Measurements from ENCODE around the gene FXR2.
A peak's percentile ranks its signal among the peaks of the same experiment; 100 is the strongest.

FXR2 gene

GRCh38 chr17:7593296-7593695, 21.4 kb downstream of the FXR2 start:
- Histone ChIP-seq H3K27me3 (no peaks in the 10 kb centered on the region), H3K4me3 (no peak overlapping the region), H3K4me1 (peaks cover 0 to 17% (median 15%) of the 10 kb centered on the region in 4 donors), H3K36me3 (peaks cover 64 to 75% (median 72%) of the 10 kb centered on the region in 3 donors), H3K9me3 (no peaks in the 10 kb centered on the region), H3K27ac (no peak overlapping the region)
- TF ChIP-seq, protein P1, sequence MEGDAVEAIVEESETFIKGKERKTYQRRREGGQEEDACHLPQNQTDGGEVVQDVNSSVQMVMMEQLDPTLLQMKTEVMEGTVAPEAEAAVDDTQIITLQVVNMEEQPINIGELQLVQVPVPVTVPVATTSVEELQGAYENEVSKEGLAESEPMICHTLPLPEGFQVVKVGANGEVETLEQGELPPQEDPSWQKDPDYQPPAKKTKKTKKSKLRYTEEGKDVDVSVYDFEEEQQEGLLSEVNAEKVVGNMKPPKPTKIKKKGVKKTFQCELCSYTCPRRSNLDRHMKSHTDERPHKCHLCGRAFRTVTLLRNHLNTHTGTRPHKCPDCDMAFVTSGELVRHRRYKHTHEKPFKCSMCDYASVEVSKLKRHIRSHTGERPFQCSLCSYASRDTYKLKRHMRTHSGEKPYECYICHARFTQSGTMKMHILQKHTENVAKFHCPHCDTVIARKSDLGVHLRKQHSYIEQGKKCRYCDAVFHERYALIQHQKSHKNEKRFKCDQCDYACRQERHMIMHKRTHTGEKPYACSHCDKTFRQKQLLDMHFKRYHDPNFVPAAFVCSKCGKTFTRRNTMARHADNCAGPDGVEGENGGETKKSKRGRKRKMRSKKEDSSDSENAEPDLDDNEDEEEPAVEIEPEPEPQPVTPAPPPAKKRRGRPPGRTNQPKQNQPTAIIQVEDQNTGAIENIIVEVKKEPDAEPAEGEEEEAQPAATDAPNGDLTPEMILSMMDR (IDR thresholded peaks at IDR 0.05) = no peak
- intact Hi-C loops (cut with DNase I; ENCODE audit: low total_unique reads) = loop anchor here (1.0 kb wide), 1 partner anchor 17 kb away; no protein-coding TSS in a partner anchor
- DNase-seq = no peak

DNA sequence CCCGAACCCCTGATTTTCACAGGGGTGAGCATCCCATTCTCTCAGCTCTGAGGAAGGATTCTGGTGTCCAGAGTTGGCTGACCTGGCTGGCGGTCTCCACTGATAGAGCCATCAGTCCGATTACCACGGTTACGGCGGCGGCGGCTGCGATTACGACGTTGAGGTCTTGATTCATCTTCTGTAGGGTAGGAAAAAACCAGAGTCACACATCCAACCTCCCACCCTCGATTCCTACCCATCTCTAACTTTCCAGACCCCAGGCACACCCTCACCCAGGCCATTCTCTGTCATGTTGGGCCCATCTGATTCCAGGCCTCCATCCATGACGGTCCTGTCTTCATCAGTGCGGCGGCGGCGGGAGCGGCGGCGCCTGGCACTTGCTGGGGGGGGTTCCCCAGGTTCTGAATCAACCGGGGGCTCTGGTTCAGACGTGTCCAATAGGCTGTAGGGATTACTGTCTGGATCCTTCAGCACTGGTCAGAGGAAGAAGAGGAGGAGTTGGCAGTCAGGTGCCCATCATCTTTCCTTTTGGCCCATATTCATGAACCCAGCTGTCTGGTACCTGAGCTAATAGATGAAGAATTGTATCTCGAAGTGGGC, 22.2 kb downstream of the FXR2 start:
- no peak overlapping the region for H3K4me3 ChIP-seq
- intact Hi-C loops (cut with DNase I; ENCODE audit: low total_unique reads) = loop anchor here (1.0 kb wide), 1 partner anchor 18 kb away; no protein-coding TSS in a partner anchor
- peaks cover 60 to 74% (median 67%) of the 10 kb centered on the region in 3 donors for H3K36me3 ChIP-seq

GRCh38 chr17:7591596-7591995, 23.1 kb downstream of the FXR2 start:
- Histone ChIP-seq H3K27ac (no peak overlapping the region), H3K9me3 (no peaks in the 10 kb centered on the region), H3K4me3 (no peak overlapping the region), H3K27me3 (no peaks in the 10 kb centered on the region), H3K4me1 (peaks cover 0 to 22% (median 16%) of the 10 kb centered on the region in 4 donors), H3K36me3 (peaks cover 55 to 74% (median 58%) of the 10 kb centered on the region in 3 donors)
- intact Hi-C loops (cut with DNase I; ENCODE audit: low total_unique reads) = no loop called here
- DNase-seq = no peak
- TF ChIP-seq, protein P1 (IDR thresholded peaks at IDR 0.05) = no peak

More for the DNA sequence above, 22.2 kb downstream of the FXR2 start:
- DNase-seq = no peak
- Histone ChIP-seq H3K4me1 (peaks cover 0 to 22% (median 16%) of the 10 kb centered on the region in 4 donors), H3K27me3 (no peaks in the 10 kb centered on the region), H3K27ac (no peak overlapping the region), H3K9me3 (no peaks in the 10 kb centered on the region)
- TF ChIP-seq, protein P1 (IDR thresholded peaks at IDR 0.05) = no peak

- intact Hi-C loops (cut with DNase I; ENCODE audit: low total_unique reads) = no loop called here
- Histone ChIP-seq H3K9me3 (no peaks in the 10 kb centered on the region), H3K4me1 (peaks cover 0 to 22% (median 16%) of the 10 kb centered on the region in 4 donors), H3K27me3 (no peaks in the 10 kb centered on the region), H3K4me3 (no peak overlapping the region), H3K27ac (no peak overlapping the region), H3K36me3 (peaks cover 47 to 69% (median 50%) of the 10 kb centered on the region in 3 donors)
- DNase-seq = no peak
- TF ChIP-seq, protein P1 (IDR thresholded peaks at IDR 0.05) = no peak
Measured at GRCh38 chr17:7590743-7591142, 24.0 kb downstream of the FXR2 start.

- Histone ChIP-seq H3K4me3 (peak within 1 kb of the TSS; percentile 48 to 62), H3K9me3 (no peaks in the 10 kb centered on the region), H3K4me1 (peaks cover 0 to 25% (median 17%) of the 10 kb centered on the region in 4 donors), H3K27ac (peak within 1 kb of the TSS; percentile 57 to 71), H3K27me3 (no peaks in the 10 kb centered on the region), H3K36me3 (peaks cover 40 to 62% (median 43%) of the 10 kb centered on the region in 3 donors)
- intact Hi-C loops (cut with DNase I; ENCODE audit: low total_unique reads) = loop anchor here (2.0 kb wide), 1 partner anchor 71 kb away; no protein-coding TSS in a partner anchor
- DNase-seq = no peak
- TF ChIP-seq, protein P1 (IDR thresholded peaks at IDR 0.05) = no peak
Measured at GRCh38 chr17:7589891-7590691, 24.6 kb downstream of the FXR2 start, which contains the start of gene SOX15. TSS of gene SOX15 (minus strand) at chr17:7590094. CDS start at chr17:7589676, 418 bp downstream.

All from tibial artery (tissue), 4 donors.